Gastrocnemius medialis (tissue), 4 donors: ENCODE data around the gene SNAPC4.

Experiments
- CTCF ChIP-seq, 5 experiments: fragments of 450-650 bp in 3 of 5; fragments of 200-600 bp in 2 of 5; sonication (generic) in 2 of 5; IDR thresholded peaks in 4 of 5; conservative IDR thresholded peaks in 1 of 5; 1 replicate in 4 of 5; 2 replicates in 1 of 5; pipeline ENCODE4 v1.5.1; 2016 to 2019; ENCODE audit warnings: antibody characterized with exemption in 5 of 5, mild to moderate bottlenecking in 3 of 5, moderate library complexity in 3 of 5
- POLR2A ChIP-seq, 2 donors: fragments of 450-650 bp; IDR thresholded peaks; one replicate each; pipeline ENCODE4 v1.6.1; 2017; ENCODE audit warnings: antibody characterized with exemption in 2 of 2, mild to moderate bottlenecking in 2 of 2, moderate library complexity in 2 of 2

DNA sequence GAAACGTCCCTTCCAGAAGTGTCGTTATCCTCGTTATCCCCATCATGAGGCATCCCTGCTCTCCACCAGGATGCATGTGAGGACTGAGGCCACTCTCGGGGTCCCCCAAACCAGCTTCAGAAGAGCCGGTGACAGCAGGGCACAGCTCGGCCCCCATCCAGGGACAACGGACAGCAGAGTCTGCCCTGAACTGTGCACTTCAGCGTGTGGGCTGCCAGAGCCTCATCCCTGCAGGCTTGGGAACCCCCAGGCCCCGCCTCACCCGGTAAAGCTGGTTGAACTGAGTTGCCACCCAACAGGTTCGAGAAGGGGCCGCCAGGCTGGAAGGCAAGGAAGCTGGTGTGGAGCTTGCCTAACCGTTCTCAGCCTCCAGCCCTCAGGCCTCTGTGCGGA, 25.8 kb downstream of the SNAPC4 start:
- no peak for TF ChIP-seq CTCF (IDR thresholded peaks at IDR 0.05 in 4 of 5, conservative IDR thresholded peaks at IDR 0.05 in 1 of 5)
- no peak for TF ChIP-seq POLR2A (IDR thresholded peaks at IDR 0.05)
